ELF-1 (cell line): ENCODE results near the gene PPP1R37.
A peak's percentile ranks its signal among the peaks of the same experiment; 100 is the strongest.

ENCODE experiments used
- DNase-seq: peaks from one replicate; pipeline ENCODE4 v3.0.0-alpha.2; 2016; ENCODE audit warnings: low read depth, low spot score

The PPP1R37 gene

DNA sequence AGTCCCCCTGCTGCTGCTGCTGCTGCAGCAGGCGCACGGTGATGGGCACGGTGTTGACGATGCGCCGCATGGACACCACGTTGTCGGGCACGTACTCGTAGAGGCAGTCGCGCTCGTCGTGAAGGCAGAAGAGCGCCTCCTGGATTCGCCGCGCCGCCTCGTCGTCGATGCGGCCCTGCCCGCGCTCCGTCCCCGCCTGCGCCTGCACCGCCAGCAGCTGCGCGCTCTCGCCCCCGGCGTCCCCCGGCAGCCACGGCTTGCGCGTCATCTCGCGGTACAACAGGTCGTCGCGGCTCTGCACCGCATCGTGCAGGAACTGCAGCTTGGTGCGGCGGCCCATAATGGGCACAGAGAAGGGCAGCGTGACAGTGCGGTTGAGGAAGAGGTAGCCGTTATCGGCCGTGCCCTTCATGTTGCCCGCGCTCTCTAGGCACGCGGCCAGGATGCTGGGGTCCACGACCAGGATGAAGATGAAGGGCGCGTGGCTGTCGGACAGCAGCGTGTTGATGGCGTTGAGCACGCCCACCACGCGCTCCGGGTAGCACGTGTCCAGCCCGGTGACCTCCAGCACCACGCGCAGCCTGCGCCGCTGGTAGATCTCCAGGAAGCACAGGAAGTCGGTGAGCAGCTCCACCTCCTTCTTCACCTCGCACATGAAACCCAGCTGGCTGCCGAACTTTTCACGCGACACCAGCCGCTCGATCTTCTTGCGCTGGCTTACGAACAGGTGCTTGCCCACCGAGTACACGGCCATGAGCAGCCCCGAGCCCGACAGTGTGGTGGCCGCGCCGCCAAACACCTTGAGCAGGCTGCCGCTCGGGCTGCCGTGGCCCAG, 59.7 kb downstream of the PPP1R37 start:
- peak; percentile 85 for DNase-seq

DNA sequence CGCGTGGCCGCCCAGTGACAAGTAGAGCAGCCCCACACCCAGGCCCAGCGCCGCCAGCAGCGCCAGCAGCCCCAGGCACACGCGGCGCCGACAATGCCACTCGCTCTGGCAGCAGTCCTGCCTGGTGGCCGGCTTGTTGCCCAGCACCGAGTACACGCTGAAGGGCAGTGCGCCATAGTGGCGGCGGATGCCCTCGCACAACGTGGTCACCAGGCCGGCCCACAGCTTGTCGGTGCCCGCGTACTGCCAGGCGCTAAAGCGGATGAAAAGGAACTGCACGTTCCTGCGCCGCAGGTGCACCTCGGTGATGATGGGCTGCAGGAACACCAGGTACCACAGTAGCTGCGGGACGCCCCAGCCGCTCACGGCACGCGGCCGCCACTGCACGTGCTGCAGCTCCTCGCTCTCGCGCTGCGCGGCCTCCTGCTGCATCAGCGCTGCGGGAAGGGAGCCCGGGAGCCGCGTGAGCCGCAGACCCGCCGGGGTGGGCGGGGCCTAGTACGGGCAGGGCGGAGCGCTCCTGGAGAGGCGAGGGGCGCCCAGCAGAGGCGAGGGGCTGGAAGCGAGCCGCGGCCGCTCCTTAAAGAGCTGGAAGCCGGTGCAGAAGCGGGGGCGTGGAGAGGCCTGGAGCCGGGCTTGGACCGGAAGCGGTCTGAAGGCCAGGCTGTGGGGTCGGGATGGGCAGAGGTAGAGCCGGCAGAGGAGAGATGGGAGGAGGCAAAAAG, 60.5 kb downstream of the PPP1R37 start:
- peak; percentile 79 for DNase-seq

DNA sequence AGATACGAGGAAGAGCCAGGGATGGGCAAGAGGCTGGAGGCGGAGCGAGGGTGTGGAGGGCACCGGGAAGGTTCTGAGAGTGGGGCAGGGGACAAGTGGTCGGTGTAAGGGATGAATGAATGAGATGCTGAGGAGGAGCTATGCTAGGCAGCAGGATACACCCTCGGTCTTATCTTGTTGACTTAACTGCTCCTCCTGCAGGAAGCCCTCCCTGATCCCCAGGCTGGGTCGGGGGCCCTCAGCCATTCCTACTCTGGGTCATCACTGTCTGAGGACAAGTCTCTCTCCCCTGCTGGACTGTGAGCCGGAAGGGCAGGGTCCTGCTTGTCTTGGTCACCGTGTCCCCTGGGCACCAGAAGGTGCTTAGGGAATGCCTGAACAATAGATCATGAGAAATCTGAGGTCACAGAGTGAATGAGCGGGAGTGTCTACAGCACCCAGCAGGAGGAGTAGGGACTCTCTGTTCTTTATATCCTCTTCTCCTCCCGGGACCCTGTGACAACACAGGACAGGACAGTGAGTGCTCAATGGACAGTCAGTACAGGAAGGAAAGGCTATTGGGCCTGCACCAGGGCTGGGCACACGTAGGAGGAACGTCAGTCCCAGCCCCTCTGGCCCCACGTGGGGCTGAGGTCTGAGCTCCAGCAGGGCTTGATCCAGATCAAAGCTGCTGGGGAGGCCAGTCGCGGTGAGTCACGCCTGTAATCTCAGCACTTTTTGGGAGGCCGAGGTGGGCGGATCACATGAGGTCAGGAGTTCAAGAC, 61.3 kb downstream of the PPP1R37 start:
- peak; percentile 85 for DNase-seq

DNA sequence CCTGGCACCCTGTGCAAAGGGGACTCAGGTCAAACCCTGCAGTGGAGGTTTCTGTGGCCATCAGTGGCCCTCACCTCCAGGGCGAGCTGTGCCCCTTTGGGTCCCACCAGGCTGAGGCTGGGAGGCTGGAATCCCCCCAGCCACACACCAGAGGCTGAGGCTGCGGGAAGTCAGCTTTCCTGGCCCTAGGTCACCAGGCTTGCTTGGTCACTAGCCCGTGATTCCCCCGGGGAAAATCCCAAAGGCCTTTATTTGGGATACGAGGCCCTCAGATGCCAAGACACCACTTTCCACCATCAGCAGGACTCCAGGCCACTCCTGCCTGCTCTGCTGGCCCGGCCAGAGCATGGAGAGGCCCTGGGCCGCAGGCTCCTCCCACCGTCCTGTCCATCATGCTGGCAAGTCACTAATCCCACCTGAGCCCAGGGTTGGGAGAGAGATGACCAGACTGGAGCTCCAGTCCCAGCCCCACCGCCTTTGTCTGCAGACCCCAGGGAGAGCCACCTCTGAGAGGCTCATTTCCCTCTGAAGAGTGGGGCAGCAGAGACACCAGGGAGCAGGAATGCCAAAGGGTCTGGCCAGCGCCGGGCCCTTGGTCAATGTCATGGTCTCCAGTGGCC, 63.1 kb downstream of the PPP1R37 start:
- DNase-seq = peak; percentile 61

DNA sequence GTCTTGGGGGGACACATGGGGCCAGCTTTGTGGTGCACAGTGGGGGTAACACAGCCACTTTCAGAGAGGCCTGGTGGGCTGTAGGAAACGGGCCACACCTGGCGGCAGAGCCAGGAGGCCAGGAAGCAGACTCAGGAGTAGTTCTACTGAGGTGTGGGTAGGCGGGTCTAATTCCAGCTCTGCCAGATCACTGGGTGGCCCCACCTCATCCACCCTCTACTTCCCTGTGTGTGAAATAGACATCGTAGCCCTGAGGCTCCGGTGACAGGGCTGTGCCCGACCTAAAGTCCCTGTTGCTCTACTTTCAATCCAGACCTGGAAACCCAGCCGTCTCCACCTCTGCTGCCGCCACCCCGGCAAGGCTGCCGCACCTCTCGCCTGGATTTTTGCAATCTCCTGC, 63.8 kb downstream of the PPP1R37 start:
- DNase-seq = no peak

DNA sequence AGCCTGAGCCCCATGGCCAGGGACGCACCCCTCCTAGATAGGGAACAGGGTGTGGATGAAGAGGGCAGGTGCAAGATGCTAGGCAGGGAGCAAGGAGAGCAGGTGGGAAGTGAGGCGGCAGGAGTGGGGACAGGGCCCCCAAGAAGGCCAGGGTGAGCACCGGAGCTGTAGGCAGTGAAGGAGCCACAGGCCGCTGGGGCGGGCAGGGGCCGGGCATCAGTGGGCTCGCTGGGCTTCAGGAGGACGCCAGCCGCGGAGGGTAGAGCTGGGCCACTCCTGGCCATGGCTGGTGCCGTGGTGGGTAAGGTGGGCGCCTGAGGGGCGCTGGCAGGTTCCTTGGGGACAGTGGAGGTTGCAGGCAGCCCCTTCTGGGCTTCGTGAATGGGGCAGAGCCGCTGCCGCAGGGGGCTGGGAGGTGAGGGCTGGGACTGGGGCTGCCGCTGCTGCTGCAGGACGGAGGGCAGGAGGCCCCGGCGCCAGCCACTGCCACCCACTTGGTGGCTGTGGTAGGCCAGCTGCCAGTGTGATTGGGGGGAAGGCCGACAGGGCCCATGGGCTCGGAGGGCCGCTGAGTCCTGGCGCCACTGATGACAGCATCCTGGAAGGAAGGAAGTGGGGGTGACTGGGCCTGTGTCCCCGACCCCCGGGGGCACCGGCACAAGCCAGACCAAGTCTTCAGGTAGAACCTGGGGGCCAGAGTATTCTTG, 65.7 kb downstream of the PPP1R37 start:
- DNase-seq = no peak

DNA sequence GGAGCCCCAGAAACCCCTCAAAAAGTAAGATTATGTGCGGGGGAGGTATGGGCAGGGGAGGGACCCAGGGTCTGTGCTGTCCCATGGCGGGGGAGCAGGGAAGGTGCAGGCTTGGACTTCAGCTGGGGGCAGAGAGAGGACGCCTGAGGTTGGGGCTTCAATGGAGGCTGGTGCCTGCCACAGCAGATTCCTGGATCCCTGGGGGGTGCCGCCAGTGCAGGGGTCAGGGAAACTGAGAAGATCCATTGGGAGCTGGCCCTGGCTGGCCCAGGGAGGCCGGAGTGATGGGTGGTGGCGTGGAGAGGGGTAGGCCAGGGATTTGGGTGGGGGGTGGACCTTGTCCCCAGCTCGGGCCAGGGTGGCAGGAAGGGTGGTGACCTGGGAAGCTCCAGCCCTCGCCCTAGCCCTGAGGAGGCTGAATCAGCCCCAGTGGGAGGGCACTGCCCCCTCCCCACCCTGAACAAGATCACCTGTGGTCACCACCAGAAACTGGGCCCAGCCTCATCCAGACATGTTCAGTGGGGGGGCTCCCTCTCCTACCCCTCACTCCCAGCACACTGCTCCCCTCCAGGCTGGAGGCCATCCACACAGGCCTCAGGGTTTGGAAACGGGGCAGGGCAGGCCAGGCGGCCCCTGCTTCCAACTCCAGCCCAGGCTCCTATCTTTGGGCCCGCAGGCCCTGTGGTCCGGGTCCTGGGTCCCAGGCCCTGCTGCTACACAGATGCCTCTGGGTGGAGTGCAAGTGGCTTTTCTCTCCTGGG, 66.4 kb downstream of the PPP1R37 start:
- DNase-seq = no peak

DNA sequence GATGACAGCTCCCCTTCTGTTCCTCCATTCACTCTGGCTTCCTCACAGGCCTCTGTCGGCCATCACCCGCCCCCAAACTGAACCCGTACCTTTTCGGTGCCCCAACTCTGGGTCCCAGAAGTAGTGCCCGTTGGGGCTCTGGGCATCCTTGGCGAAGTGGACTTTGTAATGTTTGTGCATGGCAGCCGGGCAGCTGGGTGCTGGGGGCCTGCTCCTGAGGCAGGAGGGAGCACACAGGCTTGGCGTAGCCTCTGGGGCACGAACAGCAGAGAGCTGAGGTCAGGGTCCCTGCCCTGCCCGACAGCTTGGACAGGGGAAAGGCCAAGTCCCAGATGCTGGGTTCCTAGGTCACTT, 67.0 kb downstream of the PPP1R37 start:
- DNase-seq = no peak

DNA sequence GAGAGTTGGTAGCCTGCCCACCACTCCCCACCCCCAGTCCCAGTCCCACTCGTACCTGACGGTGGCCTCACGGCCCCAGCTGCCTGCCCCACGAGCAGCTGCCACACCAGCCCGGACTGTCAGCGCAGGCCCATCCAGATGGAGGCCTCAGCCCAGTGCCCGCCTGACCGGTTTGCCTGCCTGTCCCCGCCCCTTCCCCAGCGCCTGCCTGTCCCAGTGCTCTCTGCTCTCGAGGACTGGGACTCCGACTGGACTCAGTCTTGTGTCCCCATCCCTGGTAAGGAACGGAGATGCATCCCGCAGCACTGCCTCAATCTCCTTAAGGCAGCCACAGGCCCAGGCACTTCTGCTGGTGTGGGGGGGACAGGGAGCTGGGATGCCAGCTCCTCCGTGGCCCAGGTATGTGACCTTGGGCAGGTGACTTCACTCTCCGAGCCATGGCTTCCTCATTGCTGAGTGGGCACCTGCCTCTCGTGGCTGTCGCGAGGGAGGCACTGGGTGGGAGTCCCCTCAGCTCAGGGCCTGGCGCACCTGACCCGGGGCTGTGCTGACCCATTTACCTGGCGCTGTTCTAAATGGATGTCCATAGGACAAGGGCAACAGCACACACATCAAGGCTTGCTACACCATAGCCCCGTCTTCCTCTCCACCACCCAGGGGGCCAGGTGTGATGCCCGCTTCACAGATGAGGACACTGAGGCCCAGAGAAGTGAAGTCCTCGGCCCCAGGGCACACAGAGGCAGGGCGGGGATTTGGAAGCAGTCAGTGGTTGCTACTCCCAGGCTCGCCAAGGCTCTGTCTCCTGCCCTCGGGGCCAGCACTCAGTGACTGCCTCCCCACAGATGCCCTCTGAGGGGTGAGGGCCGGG, 68.1 kb downstream of the PPP1R37 start, which contains the start of gene NKPD1:
Gene NKPD1 (minus strand): TSS at position 113 of the 868 bp plus-strand sequence. CDS start 832 bp downstream, outside the sequence.
- peak; percentile 66 for DNase-seq

DNA sequence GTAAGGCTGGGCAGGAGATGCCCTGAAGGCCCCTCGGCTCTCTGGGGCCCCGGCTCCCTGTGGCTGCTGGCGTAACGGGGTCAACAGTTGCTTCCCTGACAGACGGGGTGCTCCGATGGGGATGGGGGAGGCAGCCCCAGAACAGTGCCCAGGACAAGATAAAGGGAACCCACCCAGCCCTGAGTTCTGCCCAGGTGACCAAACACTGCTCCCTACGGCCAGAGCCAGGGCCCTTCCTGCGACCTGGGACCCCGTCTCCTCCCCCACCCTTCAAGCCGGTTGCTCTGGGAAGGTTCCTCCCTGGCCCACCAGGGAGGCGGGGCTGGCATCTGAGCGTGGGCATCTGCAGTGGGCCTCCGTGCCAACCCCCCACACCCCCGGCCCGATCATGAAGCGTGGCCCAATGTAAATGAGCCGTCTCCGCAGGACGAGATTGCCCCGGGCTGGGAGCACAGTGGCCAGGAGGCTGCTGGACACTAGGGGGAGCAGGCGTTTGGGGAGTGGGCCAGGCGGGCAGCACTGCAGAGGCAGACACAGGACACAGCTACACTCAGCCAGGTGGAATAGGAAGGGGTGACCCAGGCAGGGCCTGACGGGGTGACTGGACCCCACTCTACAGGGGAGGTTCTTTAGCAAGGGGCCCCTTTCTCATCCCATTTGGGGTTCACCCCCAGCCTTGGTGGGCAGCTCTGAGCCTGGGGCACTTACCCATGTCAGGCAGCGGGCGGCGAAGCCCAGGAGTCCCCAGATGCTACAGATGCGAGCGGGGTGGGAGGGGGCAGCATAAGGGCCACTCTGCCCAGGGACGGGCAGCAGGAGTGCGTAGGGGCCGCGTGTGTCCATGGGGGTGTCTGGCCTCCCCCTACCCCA, 69.0 kb downstream of the PPP1R37 start:
- DNase-seq = peak; percentile 77

DNA sequence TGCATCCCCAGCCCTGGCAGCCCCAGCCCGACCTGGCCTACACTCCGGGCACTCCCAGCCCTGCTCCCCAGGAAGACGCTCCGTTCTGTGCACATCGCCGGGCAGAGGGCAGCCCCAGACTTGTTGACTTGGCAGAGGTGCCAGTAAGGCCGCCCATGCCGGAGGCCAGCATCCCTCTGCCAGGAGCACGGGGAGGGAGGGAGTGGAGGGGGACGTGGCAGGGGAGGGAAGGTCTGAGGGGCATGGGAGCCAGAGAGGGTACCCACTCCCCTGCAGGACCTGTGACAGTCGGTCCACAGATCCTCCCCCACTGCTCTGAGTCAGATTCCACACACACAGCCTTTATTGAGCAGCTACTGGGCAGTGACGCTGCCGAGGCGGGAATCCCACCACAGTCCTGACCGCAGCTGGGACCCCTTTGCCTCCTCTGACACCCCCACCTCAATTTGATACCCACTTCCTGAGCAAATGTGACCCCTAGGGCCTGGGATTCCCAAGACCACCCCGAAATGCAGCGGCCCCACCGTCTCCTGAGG, 69.7 kb downstream of the PPP1R37 start:
- DNase-seq = no peak

DNA sequence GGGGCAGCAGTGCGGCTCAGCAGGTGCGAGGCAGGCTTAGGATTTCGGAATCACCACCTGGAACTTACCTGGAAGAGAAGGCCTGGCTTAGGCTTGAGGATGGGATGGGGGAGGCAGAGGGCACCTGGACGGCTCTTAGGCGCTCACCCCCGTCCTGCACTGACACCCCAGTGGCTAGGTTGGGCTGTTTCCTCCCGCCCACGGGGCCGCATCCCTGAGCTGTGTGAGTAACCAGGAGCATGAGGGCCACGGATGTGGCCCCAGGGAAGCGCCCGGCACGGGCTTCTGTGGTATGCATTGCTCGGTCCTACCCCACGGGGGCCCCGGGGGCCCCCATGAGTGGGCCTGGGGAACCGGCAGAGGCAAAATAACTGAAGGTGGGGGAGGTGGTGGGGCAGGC, 70.2 kb downstream of the PPP1R37 start:
- DNase-seq = no peak

DNA sequence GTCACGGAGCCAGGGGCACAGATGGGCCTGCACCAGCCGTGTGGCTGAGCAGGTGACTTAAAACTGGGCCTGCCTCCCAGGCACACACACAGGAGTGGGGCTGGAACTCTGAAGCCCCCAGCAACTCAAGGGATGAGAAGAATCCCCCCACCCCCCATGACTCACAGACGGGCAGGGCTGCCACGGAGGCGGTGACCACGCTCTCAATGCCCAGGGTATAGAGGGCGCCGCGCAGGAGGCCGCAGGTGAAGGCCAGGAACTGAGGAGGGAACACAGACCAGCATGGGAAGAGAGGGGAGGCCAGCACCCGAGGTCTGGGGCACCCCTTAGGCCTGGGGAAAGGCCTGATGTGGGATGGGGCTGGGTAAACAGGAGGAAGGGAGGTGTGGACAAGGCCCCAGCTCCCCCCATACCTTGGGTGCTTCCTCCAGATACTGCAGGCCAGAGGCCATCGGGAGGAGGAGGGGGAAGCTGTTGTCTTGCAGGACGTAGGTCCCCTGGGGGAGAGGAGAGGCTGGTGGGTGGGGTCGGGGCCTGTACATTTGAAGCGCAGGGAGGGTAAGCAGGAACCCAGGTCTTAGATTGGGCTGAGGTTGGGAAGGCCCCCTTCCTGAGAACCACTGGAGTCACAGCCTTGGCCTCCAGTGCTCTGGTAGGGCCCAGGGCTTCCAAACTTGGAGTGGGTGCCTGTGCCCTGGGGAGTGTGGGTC, 70.9 kb downstream of the PPP1R37 start:
- no peak for DNase-seq

DNA sequence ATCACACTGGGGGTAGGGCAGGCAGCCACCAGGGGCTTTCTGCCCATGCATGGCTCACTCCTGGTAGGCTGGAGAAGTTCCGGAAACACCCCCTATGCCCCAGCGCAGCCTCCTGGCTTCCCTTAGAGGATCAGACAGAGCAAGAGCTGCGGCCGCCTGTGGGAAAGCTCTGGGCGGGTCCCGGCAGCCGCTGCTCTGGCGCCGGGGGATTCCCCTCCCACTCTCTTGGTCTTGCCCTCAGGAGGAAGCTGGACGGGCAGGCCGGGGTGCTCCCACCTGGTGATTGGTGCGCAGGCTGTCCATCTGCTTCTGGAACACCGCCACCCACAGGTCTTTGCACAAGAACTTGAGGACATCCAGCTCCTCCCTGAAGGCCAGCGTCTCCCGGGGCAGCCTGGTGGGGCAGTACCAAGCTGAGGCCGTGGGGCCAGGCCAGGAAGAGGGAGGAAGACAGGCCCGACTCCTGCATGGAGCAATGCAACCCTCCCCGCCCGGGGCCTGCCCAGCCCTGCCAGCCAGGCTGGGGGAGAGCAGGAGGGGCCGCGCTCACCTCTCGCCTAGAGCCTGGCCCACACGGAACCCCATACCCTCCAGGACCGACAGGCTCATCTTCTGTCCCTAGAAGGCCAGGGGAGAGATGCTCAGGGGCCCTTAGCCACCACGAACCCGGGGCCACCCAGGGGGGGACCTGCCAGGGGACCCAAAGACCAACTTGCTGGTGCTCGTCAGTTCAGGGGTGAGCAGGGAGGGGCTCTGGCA, 71.8 kb downstream of the PPP1R37 start:
- peak; percentile 93 for DNase-seq

DNA sequence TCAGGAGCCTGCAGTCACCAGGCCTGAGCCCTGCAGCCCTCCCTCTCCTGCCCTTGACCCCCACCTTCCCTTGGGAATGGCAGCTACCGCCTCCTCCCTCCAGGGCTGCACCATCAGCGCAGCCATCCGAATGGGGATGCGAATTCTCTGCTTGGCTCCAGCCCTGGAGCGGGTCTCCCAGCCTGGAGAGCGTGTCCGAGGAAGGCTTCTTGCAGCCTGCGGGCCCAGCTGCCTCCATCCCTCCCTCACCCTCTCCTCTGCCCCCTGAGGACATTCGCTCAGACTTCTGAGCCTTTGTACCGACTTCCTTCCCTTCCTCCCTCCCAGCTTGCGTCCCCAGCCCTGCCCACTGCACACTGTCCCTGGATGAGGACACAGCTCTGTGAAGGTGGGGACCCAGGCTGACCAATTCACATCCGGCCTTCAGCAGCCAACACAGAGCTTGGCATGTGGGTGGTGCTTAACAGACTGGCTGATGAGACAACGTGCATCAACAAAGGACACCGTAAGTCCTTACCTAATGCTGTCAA, 73.8 kb downstream of the PPP1R37 start:
- peak; percentile 74 for DNase-seq

DNA sequence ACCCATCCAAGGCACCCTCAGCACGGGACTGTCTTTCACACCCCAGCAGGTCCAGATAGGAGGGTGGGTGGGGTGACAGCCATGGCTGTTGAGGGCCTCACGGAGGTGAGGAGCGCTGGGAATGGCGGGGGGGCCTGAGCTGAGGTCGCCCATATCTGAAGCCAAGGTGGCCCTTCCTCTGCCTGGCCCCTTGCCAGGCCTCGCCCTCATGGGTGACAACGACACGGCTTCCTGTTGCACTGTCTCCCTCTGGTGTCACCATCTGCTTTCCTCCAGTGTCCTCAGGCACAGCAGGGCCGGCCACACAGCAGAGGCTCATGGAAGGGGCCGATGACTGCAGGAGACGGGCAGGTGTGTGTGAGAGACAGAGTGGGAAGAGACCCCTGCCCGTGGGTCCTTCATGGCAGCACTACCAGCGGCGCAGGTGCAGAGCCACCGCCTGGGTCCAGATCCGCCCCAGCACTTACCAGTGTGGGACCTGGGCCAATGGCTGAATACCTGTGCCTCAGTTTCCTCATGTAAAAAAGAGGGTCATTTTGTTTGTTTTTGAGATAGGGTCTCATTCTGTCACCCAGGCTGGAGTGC, 75.9 kb downstream of the PPP1R37 start:
- DNase-seq = no peak
